ENCODE results near the gene USP47. TPM values are rescaled to one million over a fixed set of nuclear protein-coding genes. Genes with fewer than 3 reads are reported as not detected.

The USP47 gene, protein sequence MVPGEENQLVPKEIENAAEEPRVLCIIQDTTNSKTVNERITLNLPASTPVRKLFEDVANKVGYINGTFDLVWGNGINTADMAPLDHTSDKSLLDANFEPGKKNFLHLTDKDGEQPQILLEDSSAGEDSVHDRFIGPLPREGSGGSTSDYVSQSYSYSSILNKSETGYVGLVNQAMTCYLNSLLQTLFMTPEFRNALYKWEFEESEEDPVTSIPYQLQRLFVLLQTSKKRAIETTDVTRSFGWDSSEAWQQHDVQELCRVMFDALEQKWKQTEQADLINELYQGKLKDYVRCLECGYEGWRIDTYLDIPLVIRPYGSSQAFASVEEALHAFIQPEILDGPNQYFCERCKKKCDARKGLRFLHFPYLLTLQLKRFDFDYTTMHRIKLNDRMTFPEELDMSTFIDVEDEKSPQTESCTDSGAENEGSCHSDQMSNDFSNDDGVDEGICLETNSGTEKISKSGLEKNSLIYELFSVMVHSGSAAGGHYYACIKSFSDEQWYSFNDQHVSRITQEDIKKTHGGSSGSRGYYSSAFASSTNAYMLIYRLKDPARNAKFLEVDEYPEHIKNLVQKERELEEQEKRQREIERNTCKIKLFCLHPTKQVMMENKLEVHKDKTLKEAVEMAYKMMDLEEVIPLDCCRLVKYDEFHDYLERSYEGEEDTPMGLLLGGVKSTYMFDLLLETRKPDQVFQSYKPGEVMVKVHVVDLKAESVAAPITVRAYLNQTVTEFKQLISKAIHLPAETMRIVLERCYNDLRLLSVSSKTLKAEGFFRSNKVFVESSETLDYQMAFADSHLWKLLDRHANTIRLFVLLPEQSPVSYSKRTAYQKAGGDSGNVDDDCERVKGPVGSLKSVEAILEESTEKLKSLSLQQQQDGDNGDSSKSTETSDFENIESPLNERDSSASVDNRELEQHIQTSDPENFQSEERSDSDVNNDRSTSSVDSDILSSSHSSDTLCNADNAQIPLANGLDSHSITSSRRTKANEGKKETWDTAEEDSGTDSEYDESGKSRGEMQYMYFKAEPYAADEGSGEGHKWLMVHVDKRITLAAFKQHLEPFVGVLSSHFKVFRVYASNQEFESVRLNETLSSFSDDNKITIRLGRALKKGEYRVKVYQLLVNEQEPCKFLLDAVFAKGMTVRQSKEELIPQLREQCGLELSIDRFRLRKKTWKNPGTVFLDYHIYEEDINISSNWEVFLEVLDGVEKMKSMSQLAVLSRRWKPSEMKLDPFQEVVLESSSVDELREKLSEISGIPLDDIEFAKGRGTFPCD (N-terminal part only)
- total RNA-seq: 53.7 TPM
- long read RNA-seq, full-length matches to known transcripts: 188 of 248 reads
- long read RNA-seq, partial matches to known transcripts: 28 of 248 reads
- long read RNA-seq, other reads (novel, unspliced or antisense): 32 of 248 reads

DNA sequence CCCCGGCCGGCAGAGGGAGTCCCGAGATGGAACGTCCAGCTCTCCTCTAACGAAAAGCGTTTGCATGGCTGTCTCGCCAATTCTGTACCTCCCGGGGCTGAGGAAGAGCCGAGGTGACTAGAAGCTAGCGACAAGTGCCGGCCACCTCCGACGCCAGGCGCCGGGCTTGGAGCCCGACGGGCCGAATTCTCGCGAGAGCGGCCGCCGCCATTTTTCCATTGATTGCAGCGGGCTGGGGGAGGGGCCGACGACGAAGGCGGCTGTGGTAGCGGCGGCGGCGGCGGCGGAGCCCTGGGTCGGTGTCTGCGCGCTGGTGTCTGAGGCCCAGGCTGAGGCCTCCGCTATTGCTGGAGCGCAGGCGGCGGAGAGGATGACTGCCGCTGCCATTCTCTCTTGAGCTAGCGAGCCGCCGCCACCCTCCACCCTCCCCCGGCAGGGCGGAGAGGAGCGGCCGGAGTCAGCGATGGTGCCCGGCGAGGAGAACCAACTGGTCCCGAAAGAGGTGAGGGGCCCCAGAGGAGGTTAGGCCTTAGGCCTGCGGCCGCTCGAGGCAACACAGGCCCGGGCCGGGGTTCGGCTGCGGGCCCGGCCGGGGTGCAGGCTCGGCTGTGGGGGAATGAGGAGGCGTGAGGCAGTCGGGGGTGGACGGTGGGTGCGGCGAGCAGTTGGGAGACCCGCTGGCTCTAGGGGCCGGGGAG lies at the start of gene USP47:
Gene USP47 (plus strand): TSS at position 250 of the 698 bp plus-strand sequence. CDS start 214 bp downstream, at position 464.
- intact Hi-C loops (cut with micrococcal nuclease): no loop called here
- peaks cover 58% of the 10 kb centered on the region for H3K4me1 ChIP-seq
- TF ChIP-seq, protein P1, sequence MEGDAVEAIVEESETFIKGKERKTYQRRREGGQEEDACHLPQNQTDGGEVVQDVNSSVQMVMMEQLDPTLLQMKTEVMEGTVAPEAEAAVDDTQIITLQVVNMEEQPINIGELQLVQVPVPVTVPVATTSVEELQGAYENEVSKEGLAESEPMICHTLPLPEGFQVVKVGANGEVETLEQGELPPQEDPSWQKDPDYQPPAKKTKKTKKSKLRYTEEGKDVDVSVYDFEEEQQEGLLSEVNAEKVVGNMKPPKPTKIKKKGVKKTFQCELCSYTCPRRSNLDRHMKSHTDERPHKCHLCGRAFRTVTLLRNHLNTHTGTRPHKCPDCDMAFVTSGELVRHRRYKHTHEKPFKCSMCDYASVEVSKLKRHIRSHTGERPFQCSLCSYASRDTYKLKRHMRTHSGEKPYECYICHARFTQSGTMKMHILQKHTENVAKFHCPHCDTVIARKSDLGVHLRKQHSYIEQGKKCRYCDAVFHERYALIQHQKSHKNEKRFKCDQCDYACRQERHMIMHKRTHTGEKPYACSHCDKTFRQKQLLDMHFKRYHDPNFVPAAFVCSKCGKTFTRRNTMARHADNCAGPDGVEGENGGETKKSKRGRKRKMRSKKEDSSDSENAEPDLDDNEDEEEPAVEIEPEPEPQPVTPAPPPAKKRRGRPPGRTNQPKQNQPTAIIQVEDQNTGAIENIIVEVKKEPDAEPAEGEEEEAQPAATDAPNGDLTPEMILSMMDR (IDR thresholded peaks at IDR 0.05; ENCODE audit: borderline replicate concordance): peak; percentile 25
- H3K9me3 ChIP-seq (replicated peaks): no peaks in the 10 kb centered on the region
- DNase-seq: peak; percentile 94
- H3K27me3 ChIP-seq (ENCODE audit: low read depth): no peaks in the 10 kb centered on the region
- H3K4me3 ChIP-seq: peak within 1 kb of the TSS; percentile 89
- H3K36me3 ChIP-seq: no peaks in the 10 kb centered on the region
- peak within 1 kb of the TSS; percentile 98 for H3K27ac ChIP-seq (replicated peaks)

DNA sequence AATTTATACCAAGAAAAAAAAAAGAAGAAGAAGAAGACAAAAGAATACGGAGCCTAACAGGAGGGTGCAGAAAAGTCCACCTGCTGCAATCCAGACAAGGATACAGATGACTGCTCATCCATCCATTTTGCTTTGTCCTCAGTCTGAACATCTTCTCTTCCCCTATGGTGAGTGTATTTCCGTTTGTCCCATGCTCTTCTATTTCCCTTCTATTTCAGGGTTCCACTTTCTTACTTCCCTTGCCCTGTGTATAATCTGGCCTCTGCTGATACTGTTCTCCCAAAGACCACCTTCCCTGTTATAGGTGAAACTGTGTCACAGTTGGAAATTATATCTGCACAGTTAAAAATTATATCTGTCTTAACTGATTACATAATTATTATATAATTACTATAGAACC lies 48.7 kb upstream of the USP47 start:
- H3K36me3 ChIP-seq: no peaks in the 10 kb centered on the region
- TF ChIP-seq, protein P1 (IDR thresholded peaks at IDR 0.05; ENCODE audit: borderline replicate concordance): no peak
- no peaks in the 10 kb centered on the region for H3K9me3 ChIP-seq (replicated peaks)
- DNase-seq: no peak
- no peak overlapping the region for H3K27ac ChIP-seq (replicated peaks)
- H3K27me3 ChIP-seq (ENCODE audit: low read depth): no peaks in the 10 kb centered on the region
- intact Hi-C loops (cut with micrococcal nuclease): no loop called here
- no peak overlapping the region for H3K4me3 ChIP-seq
- H3K4me1 ChIP-seq: no peaks in the 10 kb centered on the region

DNA sequence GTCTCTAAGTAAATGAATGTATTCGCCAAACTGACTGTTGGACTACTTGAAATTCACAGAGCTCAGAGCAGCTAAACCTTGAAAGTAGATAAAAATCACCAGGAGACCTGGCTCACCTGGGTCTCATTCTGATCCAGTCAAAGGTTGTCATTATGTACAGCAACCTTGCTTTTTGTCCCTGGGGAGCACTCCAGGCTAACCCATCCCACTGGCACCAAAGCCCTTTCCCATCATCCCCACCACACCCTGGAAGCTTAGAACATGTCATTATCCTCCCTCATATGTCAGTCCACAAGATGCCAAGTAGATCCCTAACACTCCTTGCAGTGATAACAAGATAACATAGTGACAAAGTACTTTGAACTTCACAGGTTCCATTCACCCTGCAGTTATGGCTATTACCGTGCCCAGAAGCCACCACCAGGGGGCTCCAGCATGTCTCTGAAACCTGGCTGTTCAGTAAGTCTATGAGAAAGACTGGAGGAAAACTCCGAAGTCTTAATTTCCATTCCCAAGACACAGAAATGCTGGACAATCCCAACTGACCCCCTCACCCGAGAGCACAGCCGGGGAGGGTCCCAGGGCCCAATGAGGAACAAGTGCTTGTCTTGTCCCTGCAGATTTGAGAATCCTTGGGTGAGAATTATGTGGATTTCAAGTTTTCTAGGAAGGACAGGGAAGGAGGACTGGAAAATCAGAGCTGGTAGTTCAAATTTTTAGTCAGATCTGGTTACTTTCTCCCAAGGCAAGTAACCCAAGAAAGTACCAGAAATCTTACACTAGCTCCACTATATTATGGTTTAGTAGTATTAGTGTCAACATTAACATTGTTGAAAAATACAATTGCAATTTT lies 43.0 kb upstream of the USP47 start:
- peak; percentile 85 for DNase-seq
- Histone ChIP-seq H3K36me3 (no peaks in the 10 kb centered on the region), H3K9me3 (replicated peaks) (no peaks in the 10 kb centered on the region), H3K27me3 (ENCODE audit: low read depth) (no peaks in the 10 kb centered on the region), H3K4me1 (peaks cover 6% of the 10 kb centered on the region), H3K27ac (replicated peaks) (no peak overlapping the region), H3K4me3 (no peak overlapping the region)
- TF ChIP-seq, protein P1 (IDR thresholded peaks at IDR 0.05; ENCODE audit: borderline replicate concordance): peak; percentile 95
- intact Hi-C loops (cut with micrococcal nuclease): no loop called here

DNA sequence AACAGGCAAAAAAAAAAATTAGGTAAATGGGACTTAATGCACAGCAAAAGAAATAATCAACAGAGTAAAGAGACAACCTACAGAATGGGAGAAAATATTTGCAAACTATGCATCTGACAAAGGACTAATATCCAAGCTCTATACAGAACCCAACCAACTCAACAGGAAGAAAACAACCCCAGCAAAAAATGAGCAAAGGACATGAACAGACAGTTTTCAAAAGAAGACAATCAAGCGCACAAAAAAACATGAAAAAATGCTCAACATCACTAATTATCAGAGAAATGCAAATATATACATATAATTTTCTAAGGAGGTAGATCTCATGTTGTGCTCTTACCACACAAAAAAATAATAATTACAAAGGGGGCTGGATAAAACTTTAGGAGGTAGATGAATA lies 36.5 kb upstream of the USP47 start:
- intact Hi-C loops (cut with micrococcal nuclease): no loop called here
- Histone ChIP-seq H3K4me3 (no peak overlapping the region), H3K4me1 (peaks cover 19% of the 10 kb centered on the region), H3K36me3 (no peaks in the 10 kb centered on the region), H3K9me3 (replicated peaks) (no peaks in the 10 kb centered on the region), H3K27me3 (ENCODE audit: low read depth) (no peaks in the 10 kb centered on the region), H3K27ac (replicated peaks) (peak overlapping the region; percentile 69)
- TF ChIP-seq, protein P1 (IDR thresholded peaks at IDR 0.05; ENCODE audit: borderline replicate concordance): no peak
- no peak for DNase-seq
